Measurements from ENCODE around the gene GOLM1. TPM values are rescaled to one million over a fixed set of nuclear protein-coding genes. Genes with fewer than 3 reads are reported as not detected.
"Not testable (repeated sequence)": the region's sequence is repeated elsewhere in the genome, so short reads cannot be mapped to it uniquely, and the experiment has no call there.

GOLM1 gene
- total RNA-seq (2021; ENCODE audit: unreplicated experiment), result 73.4 TPM
- 74.8 TPM for polyA plus RNA-seq (2012; ENCODE audit: insufficient read length)
- Bru-seq, nascent RNA, result percentile 72 among the genes with signal in this experiment
- BruChase-seq, experiment 1, labeled RNA remaining after a 2-hour chase, result percentile 70 among the genes with signal in this experiment
- percentile 81 among the genes with signal in this experiment for BruChase-seq, experiment 2, labeled RNA remaining after a 6-hour chase
- long read RNA-seq, transcript GOLM1-203 (10 exons, 3,046 nt), result major isoform, 260 of 333 reads
- long read RNA-seq, transcript GOLM1-202 (10 exons, 3,022 nt), result minor isoform, 27 of 333 reads
- long read RNA-seq, partial matches to known transcripts, result 12 of 333 reads
- long read RNA-seq, other reads (novel, unspliced or antisense), result 34 of 333 reads

- Histone ChIP-seq H3K27ac (ENCODE audit: low read length) (peak within 1 kb of the TSS; percentile 73), H3K36me3 (ENCODE audit: control insufficient read depth, insufficient read depth, low read length) (peaks cover 2% of the 10 kb centered on the region; the same call in 1 of the 2 replicates), H3K9me3 (ENCODE audit: control insufficient read depth, insufficient read depth, low read depth, low read length) (no peaks in the 10 kb centered on the region), H3K4me3 (ENCODE audit: low read depth in 2 of 2, low read length in 2 of 2) (peak within 1 kb of the TSS; percentile 72 to 76), H3K27me3 (ENCODE audit: control insufficient read depth, insufficient read depth, low read length) (no peaks in the 10 kb centered on the region), H3K4me1 (ENCODE audit: control insufficient read depth, insufficient read depth, low read length) (peaks cover 24% of the 10 kb centered on the region)
- ATAC-seq, result peak; percentile 93
- no peak for DNase-seq (ENCODE audit: low read depth, low spot score)
- in situ Hi-C loops (cut with HindIII; ENCODE audit: low pct_unique_long_range_greater_than_20kb, low sequenced_read_pairs), result no loop called here
- intact Hi-C loops (cut with micrococcal nuclease; ENCODE audit: unreplicated experiment), result loop anchor here (10.0 kb wide), 1 partner anchor 86 kb away; no protein-coding TSS in a partner anchor
- ChIA-PET POLR2A (no interaction called here), CTCF (no interaction called here)
- TF ChIP-seq SIN3A (IDR thresholded peaks at IDR 0.05; ENCODE audit: borderline replicate concordance, insufficient read depth, low read depth, low read length) (peak; percentile 18; the same call in 1 of the 2 replicates), POLR2AphosphoS5 (IDR thresholded peaks at IDR 0.05; ENCODE audit: low read depth, low read length) (no peak)
- no TSS peak for BruUV-seq (replicated peaks)
Observed at GRCh38 chr9:86098824-86099700, at the start of gene GOLM1. TSS of gene GOLM1 (minus strand) at chr9:86099558. CDS start at chr9:86079320, 20,238 bp downstream.

- ATAC-seq; CTCF ChIA-PET; H3K9me3 ChIP-seq (ENCODE audit: control insufficient read depth, insufficient read depth, low read depth, low read length); H3K4me1 ChIP-seq (ENCODE audit: control insufficient read depth, insufficient read depth, low read length); H3K4me3 ChIP-seq (ENCODE audit: low read depth in 2 of 2, low read length in 2 of 2); intact Hi-C loops (cut with micrococcal nuclease; ENCODE audit: unreplicated experiment); POLR2A ChIA-PET; H3K27ac ChIP-seq (ENCODE audit: low read length); in situ Hi-C loops (cut with HindIII; ENCODE audit: low pct_unique_long_range_greater_than_20kb, low sequenced_read_pairs); H3K27me3 ChIP-seq (ENCODE audit: control insufficient read depth, insufficient read depth, low read length); BruUV-seq (replicated peaks); DNase-seq (ENCODE audit: low read depth, low spot score); H3K36me3 ChIP-seq (ENCODE audit: control insufficient read depth, insufficient read depth, low read length): not testable (repeated sequence)
Observed at GRCh38 chr9:86146671-86147070, 47.3 kb upstream of the GOLM1 start.

- in situ Hi-C loops (cut with HindIII; ENCODE audit: low pct_unique_long_range_greater_than_20kb, low sequenced_read_pairs), result not testable (repeated sequence)
Observed at GRCh38 chr9:86145960-86146359, 46.6 kb upstream of the GOLM1 start.

GRCh38 chr9:86142973-86143372 is 43.6 kb upstream of the GOLM1 start:
- in situ Hi-C loops (cut with HindIII; ENCODE audit: low pct_unique_long_range_greater_than_20kb, low sequenced_read_pairs), result no loop called here
- Histone ChIP-seq H3K9me3 (ENCODE audit: control insufficient read depth, insufficient read depth, low read depth, low read length) (no peaks in the 10 kb centered on the region; the same call in 1 of the 2 replicates), H3K4me3 (ENCODE audit: low read depth in 2 of 2, low read length in 2 of 2) (no peak overlapping the region), H3K36me3 (ENCODE audit: control insufficient read depth, insufficient read depth, low read length) (no peaks in the 10 kb centered on the region), H3K27me3 (ENCODE audit: control insufficient read depth, insufficient read depth, low read length) (no peaks in the 10 kb centered on the region), H3K27ac (ENCODE audit: low read length) (no peak overlapping the region), H3K4me1 (ENCODE audit: control insufficient read depth, insufficient read depth, low read length) (no peaks in the 10 kb centered on the region)
- ATAC-seq, result no peak
- no TSS peak for BruUV-seq (replicated peaks)
- no peak for DNase-seq (ENCODE audit: low read depth, low spot score)
- intact Hi-C loops (cut with micrococcal nuclease; ENCODE audit: unreplicated experiment), result no loop called here
- TF ChIP-seq POLR2AphosphoS5 (IDR thresholded peaks at IDR 0.05; ENCODE audit: low read depth, low read length), result no peak
- TF ChIP-seq TCF7L2 (IDR thresholded peaks at IDR 0.05; ENCODE audit: low read depth, low read length), result no peak
- no peak for TF ChIP-seq SIN3A (IDR thresholded peaks at IDR 0.05; ENCODE audit: borderline replicate concordance, insufficient read depth, low read depth, low read length)
- TF ChIP-seq REST (IDR thresholded peaks at IDR 0.05; ENCODE audit: insufficient read depth in 1 of 2, low read depth in 2 of 2, low read length in 1 of 2), result no peak
- TF ChIP-seq CTCF (IDR thresholded peaks at IDR 0.05), result no peak
- POLR2A ChIA-PET, result no interaction called here
- CTCF ChIA-PET, result no interaction called here

More at GRCh38 chr9:86145960-86146359, 46.6 kb upstream of the GOLM1 start:
- H3K9me3 ChIP-seq (ENCODE audit: control insufficient read depth, insufficient read depth, low read depth, low read length); POLR2A ChIA-PET; DNase-seq (ENCODE audit: low read depth, low spot score); H3K27me3 ChIP-seq (ENCODE audit: control insufficient read depth, insufficient read depth, low read length); H3K4me1 ChIP-seq (ENCODE audit: control insufficient read depth, insufficient read depth, low read length); intact Hi-C loops (cut with micrococcal nuclease; ENCODE audit: unreplicated experiment); BruUV-seq (replicated peaks); CTCF ChIA-PET; H3K27ac ChIP-seq (ENCODE audit: low read length); H3K36me3 ChIP-seq (ENCODE audit: control insufficient read depth, insufficient read depth, low read length); ATAC-seq; H3K4me3 ChIP-seq (ENCODE audit: low read depth in 2 of 2, low read length in 2 of 2): not testable (repeated sequence)
